Fibroblast of villous mesenchyme (primary cell): ENCODE data around the gene USP37. TPM values are rescaled to one million over a fixed set of nuclear protein-coding genes. Genes with fewer than 3 reads are reported as not detected.
"Not testable (repeated sequence)": the region's sequence is repeated elsewhere in the genome, so short reads cannot be mapped to it uniquely, and the experiment has no call there.

ENCODE experiments used
- DNase-seq: peaks from one replicate; pipeline ENCODE4 v3.0.0-alpha.2; 2010; ENCODE audit warnings: low read depth
- H3K4me3 ChIP-seq: 2 replicates; pipeline ENCODE4 v1.5.1; 2011; ENCODE audit warnings: low read depth, mild to moderate bottlenecking, low read length
- CTCF ChIP-seq: IDR thresholded peaks from 2 replicates; pipeline ENCODE4 v1.5.1; 2012; ENCODE audit warnings: low read depth, mild to moderate bottlenecking, low read length; ENCODE audit not compliant: insufficient read depth
- total RNA-seq: library from RNA; depleted of rRNA; stranded (reverse); fragments of >200 nt; gene quantifications from 2 replicates; pipeline ENCODE4 v1.2.3, GENCODE V29; 2012

Gene USP37
- total RNA-seq, 1 donor: 21.2 TPM

- no peak overlapping the region for H3K4me3 ChIP-seq
- no peak for TF ChIP-seq CTCF
- no peak for DNase-seq
Measured at GRCh38 chr2:218557941-218558340, 10.2 kb downstream of the USP37 start.

GRCh38 chr2:218555527-218555926 lies 12.6 kb downstream of the USP37 start:
- no peak for TF ChIP-seq CTCF
- no peak for DNase-seq
- H3K4me3 ChIP-seq: no peak overlapping the region

- not testable (repeated sequence) for H3K4me3 ChIP-seq, DNase-seq
Measured at GRCh38 chr2:218554225-218554624, 13.9 kb downstream of the USP37 start.

GRCh38 chr2:218547978-218548377 lies 20.2 kb downstream of the USP37 start:
- no peak for TF ChIP-seq CTCF
- DNase-seq: no peak
- no peak overlapping the region for H3K4me3 ChIP-seq

DNA sequence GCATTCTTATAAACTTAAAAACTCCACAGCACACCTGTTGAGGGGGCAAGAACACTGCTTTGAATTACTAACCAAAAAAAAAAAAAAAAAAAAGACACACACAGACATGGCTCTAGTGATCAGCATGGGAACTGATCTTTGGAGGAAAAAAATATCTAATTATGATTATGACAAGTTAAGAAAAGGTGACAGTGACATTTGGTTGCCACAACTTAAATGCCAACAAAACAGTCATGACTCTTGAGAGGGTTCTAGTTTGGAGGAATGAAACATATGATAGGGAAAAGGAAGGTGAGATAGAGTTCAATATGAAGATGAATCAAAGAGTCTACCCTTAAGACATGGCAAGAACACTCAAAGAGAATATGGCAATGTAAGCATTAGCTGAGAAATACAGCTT lies 20.6 kb downstream of the USP37 start:
- no peak for DNase-seq
- H3K4me3 ChIP-seq: no peak overlapping the region
- no peak for TF ChIP-seq CTCF

DNA sequence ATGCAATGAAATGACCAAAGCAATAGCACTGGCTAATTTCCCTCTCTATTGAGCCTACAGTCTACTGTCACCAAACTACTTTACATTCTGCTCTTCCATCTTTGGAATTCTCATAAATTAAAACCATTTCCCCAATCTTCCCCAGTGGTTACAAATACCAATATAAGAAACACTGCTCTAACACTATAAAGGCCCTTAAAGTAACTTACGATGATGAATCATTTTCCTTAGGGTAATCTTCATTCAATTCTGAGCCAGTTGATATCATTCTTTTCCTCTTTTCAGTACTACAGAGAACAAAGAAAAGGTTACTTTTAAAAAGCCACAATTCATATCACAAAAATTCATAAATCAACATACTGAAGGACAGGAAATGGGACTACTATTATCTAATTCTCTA lies 22.1 kb downstream of the USP37 start:
- H3K4me3 ChIP-seq: no peak overlapping the region
- no peak for DNase-seq
- TF ChIP-seq CTCF: no peak

DNA sequence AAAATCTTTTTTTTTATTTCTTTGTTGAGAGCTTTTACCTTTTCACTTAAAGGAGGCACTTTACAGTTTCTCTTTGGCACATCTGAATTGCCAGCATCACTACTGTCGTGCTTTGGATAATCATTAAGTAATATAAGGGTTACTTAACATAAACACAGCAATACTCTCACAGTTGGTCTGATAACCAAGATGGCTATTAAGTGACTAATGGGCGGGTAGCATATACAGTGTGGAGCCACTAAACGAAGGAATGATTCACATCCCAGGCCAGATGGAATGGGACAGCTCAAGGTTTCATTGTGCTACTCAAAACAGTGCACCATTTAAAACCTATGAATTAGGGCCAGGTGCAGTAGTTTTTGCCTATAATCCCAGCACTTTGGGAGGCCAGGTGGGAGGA lies 28.1 kb downstream of the USP37 start:
- peak; percentile 42 for DNase-seq
- no peak for TF ChIP-seq CTCF
- H3K4me3 ChIP-seq: no peak overlapping the region
